ENCODE measurements around the gene AVPR2. TPM values are rescaled to one million over a fixed set of nuclear protein-coding genes. Genes with fewer than 3 reads are reported as not detected.

Gene AVPR2
- total and polyA plus RNA-seq, 4 donors: 0.11 to 0.24 (median 0.21) TPM; not detected in 1

- peaks cover 2% of the 10 kb centered on the region for H3K27me3 ChIP-seq (ENCODE audit: control insufficient read depth, insufficient read depth, low read length)
- peaks cover 32% of the 10 kb centered on the region for H3K36me3 ChIP-seq (ENCODE audit: control insufficient read depth, insufficient read depth, low read length)
- H3K9me3 ChIP-seq (ENCODE audit: control insufficient read depth, insufficient read depth, low read length): no peaks in the 10 kb centered on the region
- peak within 1 kb of the TSS; percentile 55 for H3K4me3 ChIP-seq (ENCODE audit: low read depth, low read length)
- H3K27ac ChIP-seq (ENCODE audit: low read depth, low read length): no peak within 1 kb of the TSS
- WGBS (ENCODE audit: insufficient coverage): 9% methylated on average over 78 of the region's 87 CpGs
- peaks cover 16% of the 10 kb centered on the region for H3K4me1 ChIP-seq (ENCODE audit: control insufficient read depth, insufficient read depth, low read length)
- peak in 4 of 6 donors; percentile 33 to 89 (median 78) for DNase-seq (ENCODE audit: low read depth in 4 of 6, low spot score in 6 of 6)
Observed at GRCh38 chrX:153934762-153935325, 30.4 kb downstream of the AVPR2 start, which contains the start of gene NAA10. Gene NAA10, minus strand, starts transcription at chrX:153935037. Its CDS starts 133 bp downstream, at chrX:153934904.

DNA sequence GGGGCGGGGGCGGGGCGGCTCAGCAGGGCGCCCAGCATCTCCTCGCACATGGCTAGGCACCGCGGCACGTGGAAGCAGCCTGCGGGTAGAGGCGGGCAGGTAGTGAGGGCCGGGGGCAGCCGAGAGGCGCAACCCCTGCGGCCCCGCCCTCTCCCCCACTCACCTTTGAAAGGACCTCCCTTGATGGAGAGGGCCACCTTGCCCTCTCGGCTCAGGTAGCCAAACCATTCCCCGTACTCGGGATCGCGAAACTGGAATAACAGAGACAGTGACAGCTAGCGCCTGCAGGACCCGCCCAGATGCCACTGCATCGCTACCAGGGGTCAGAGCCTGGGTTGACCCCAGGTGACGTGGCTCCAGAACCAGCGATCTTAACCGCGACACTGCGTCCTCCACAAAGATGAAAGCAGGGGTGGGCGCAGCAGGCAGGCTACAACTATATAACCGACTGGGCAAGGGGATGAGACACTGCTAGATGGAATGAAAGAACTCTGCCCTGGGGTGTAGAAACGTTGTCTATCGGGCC is 30.9 kb downstream of the AVPR2 start:
- peaks cover 2% of the 10 kb centered on the region for H3K27me3 ChIP-seq (ENCODE audit: control insufficient read depth, insufficient read depth, low read length)
- 35% methylated on average over 23 of the region's 32 CpGs for WGBS (ENCODE audit: insufficient coverage)
- no peak for DNase-seq (ENCODE audit: low read depth in 4 of 6, low spot score in 6 of 6)

DNA sequence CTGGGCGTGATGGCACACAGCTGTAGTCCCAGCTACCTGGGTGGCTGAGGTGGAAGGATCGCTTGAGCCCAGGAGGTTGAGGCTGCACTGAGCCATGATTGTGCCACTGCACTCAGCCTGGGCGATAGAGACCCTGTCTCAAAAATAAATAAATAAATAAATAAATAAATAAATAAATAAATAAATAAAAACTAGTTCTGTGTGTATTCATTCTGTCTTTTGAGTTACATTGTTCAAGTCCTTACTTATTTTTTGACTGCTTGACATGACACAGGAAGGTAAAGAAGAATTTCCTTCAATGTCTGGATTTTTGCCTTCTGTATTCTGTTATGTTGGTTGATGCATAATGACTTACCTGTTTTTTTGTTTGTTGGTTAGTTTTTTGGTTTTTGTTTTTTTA is 32.6 kb downstream of the AVPR2 start:
- Histone ChIP-seq H3K27me3 (ENCODE audit: control insufficient read depth, insufficient read depth, low read length) (peaks cover 2% of the 10 kb centered on the region), H3K4me1 (ENCODE audit: control insufficient read depth, insufficient read depth, low read length) (peaks cover 14% of the 10 kb centered on the region), H3K36me3 (ENCODE audit: control insufficient read depth, insufficient read depth, low read length) (peaks cover 11% of the 10 kb centered on the region), H3K27ac (ENCODE audit: low read depth, low read length) (no peak overlapping the region), H3K4me3 (ENCODE audit: low read depth, low read length) (no peak overlapping the region), H3K9me3 (ENCODE audit: control insufficient read depth, insufficient read depth, low read length) (no peaks in the 10 kb centered on the region)
- WGBS (ENCODE audit: insufficient coverage): no CpG with 5 or more reads among the region's 3 CpGs
- DNase-seq (ENCODE audit: low read depth in 4 of 6, low spot score in 6 of 6): no peak

More for the DNA sequence above, 30.9 kb downstream of the AVPR2 start:
- H3K9me3 ChIP-seq (ENCODE audit: control insufficient read depth, insufficient read depth, low read length): no peaks in the 10 kb centered on the region
- no peak overlapping the region for H3K4me3 ChIP-seq (ENCODE audit: low read depth, low read length)
- H3K4me1 ChIP-seq (ENCODE audit: control insufficient read depth, insufficient read depth, low read length): peaks cover 14% of the 10 kb centered on the region
- H3K27ac ChIP-seq (ENCODE audit: low read depth, low read length): no peak overlapping the region
- H3K36me3 ChIP-seq (ENCODE audit: control insufficient read depth, insufficient read depth, low read length): peaks cover 28% of the 10 kb centered on the region

DNA sequence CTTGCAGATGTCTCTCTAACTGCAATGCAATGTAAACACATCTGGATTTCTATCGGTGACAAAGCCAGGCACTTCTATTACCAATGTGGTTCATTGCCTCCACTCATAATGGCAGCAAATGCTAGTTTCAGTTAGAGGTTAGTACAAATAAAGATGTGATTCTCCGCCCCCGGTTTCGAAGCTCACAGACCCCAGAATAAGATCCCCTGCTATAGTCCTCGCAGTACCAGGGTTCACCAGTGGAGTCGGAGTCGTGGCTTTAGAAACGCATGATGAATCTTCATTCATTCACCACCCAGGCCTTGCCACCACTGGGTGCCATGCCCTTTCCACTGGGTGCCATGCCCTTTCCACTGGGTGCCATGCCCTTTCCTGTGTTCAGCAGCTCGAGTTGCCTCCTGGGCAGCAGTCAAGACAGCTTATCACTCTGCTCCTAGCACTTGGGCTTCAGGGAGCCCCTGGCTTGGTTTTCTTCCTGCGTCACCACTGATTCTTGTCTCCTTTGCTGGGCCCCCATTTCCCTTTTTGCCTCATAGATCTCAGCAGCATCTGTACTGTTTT is 33.8 kb downstream of the AVPR2 start:
- H3K4me3 ChIP-seq (ENCODE audit: low read depth, low read length): no peak overlapping the region
- H3K27me3 ChIP-seq (ENCODE audit: control insufficient read depth, insufficient read depth, low read length): no peaks in the 10 kb centered on the region
- H3K36me3 ChIP-seq (ENCODE audit: control insufficient read depth, insufficient read depth, low read length): peaks cover 9% of the 10 kb centered on the region
- no peak for DNase-seq (ENCODE audit: low read depth in 4 of 6, low spot score in 6 of 6)
- 81% methylated on average over 8 of the region's 10 CpGs for WGBS (ENCODE audit: insufficient coverage)
- H3K27ac ChIP-seq (ENCODE audit: low read depth, low read length): no peak overlapping the region
- H3K4me1 ChIP-seq (ENCODE audit: control insufficient read depth, insufficient read depth, low read length): peaks cover 22% of the 10 kb centered on the region
- no peaks in the 10 kb centered on the region for H3K9me3 ChIP-seq (ENCODE audit: control insufficient read depth, insufficient read depth, low read length)

DNA sequence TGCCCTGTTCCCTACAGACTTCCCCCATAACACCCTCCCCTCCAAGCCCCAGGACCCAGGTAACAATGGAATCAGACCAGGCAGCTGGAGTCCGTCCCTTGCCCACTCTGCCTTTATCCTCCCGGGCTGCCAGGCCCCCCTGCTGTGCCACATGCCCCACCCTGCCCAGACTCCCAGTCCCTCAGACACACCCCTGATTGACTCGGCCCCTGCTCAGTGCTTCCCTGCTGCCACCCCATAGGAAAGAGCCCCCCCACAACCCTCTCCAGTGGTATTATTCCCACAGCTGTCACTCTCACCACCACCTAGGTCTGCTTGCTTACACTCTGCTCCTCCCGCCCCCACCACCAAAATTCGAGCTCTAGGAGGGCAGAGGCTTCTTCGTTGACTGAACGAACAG is 35.1 kb downstream of the AVPR2 start:
- WGBS (ENCODE audit: insufficient coverage): 44% methylated on average over 7 of the region's 7 CpGs
- Histone ChIP-seq H3K36me3 (ENCODE audit: control insufficient read depth, insufficient read depth, low read length) (peaks cover 9% of the 10 kb centered on the region), H3K4me3 (ENCODE audit: low read depth, low read length) (no peak overlapping the region), H3K4me1 (ENCODE audit: control insufficient read depth, insufficient read depth, low read length) (peaks cover 23% of the 10 kb centered on the region), H3K9me3 (ENCODE audit: control insufficient read depth, insufficient read depth, low read length) (no peaks in the 10 kb centered on the region), H3K27me3 (ENCODE audit: control insufficient read depth, insufficient read depth, low read length) (no peaks in the 10 kb centered on the region), H3K27ac (ENCODE audit: low read depth, low read length) (no peak overlapping the region)
- no peak for DNase-seq (ENCODE audit: low read depth in 4 of 6, low spot score in 6 of 6)

- DNase-seq (ENCODE audit: low read depth in 4 of 6, low spot score in 6 of 6): no peak
- 42% methylated on average over 11 of the region's 23 CpGs for WGBS (ENCODE audit: insufficient coverage)
- Histone ChIP-seq H3K9me3 (ENCODE audit: control insufficient read depth, insufficient read depth, low read length) (no peaks in the 10 kb centered on the region), H3K4me1 (ENCODE audit: control insufficient read depth, insufficient read depth, low read length) (peaks cover 21% of the 10 kb centered on the region), H3K27me3 (ENCODE audit: control insufficient read depth, insufficient read depth, low read length) (no peaks in the 10 kb centered on the region), H3K36me3 (ENCODE audit: control insufficient read depth, insufficient read depth, low read length) (peaks cover 14% of the 10 kb centered on the region), H3K4me3 (ENCODE audit: low read depth, low read length) (no peak overlapping the region), H3K27ac (ENCODE audit: low read depth, low read length) (no peak overlapping the region)
Observed at GRCh38 chrX:153941336-153942252, 37.1 kb downstream of the AVPR2 start.

- Histone ChIP-seq H3K27ac (ENCODE audit: low read depth, low read length) (no peak within 1 kb of the TSS), H3K27me3 (ENCODE audit: control insufficient read depth, insufficient read depth, low read length) (no peaks in the 10 kb centered on the region), H3K36me3 (ENCODE audit: control insufficient read depth, insufficient read depth, low read length) (peaks cover 34% of the 10 kb centered on the region), H3K9me3 (ENCODE audit: control insufficient read depth, insufficient read depth, low read length) (no peaks in the 10 kb centered on the region), H3K4me3 (ENCODE audit: low read depth, low read length) (peak within 1 kb of the TSS; percentile 36), H3K4me1 (ENCODE audit: control insufficient read depth, insufficient read depth, low read length) (peaks cover 37% of the 10 kb centered on the region)
- 41% methylated on average over 26 of the region's 31 CpGs for WGBS (ENCODE audit: insufficient coverage)
- peak in 2 of 6 donors; percentile 43 to 54 for DNase-seq (ENCODE audit: low read depth in 4 of 6, low spot score in 6 of 6)
Observed at GRCh38 chrX:153944140-153944799, 39.8 kb downstream of the AVPR2 start, which contains the start of gene RENBP. Gene RENBP, minus strand, starts transcription at chrX:153944643. Its CDS starts 33 bp downstream, at chrX:153944610.

DNA sequence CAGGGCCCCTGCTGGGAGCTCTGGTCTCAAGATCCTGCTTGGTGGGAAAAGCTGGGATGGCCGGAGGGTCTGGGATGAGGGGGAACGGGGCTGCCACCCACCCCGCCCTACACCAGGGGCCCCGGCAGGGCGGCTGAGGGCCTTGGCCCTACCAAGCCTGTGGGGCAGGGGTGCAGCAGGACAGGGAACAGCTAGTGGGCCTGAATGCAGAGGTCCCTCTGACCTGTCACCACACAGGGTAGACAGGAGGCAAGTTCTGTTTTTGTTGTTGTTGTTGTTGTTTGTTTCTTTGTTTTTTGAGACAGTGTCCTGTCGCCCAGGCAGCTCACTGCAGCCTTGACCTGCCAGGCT is 40.3 kb downstream of the AVPR2 start:
- 58% methylated on average over 5 of the region's 6 CpGs for WGBS (ENCODE audit: insufficient coverage)
- Histone ChIP-seq H3K27ac (ENCODE audit: low read depth, low read length) (no peak overlapping the region), H3K36me3 (ENCODE audit: control insufficient read depth, insufficient read depth, low read length) (peaks cover 38% of the 10 kb centered on the region), H3K4me3 (ENCODE audit: low read depth, low read length) (peak overlapping the region; percentile 36), H3K4me1 (ENCODE audit: control insufficient read depth, insufficient read depth, low read length) (peaks cover 42% of the 10 kb centered on the region), H3K27me3 (ENCODE audit: control insufficient read depth, insufficient read depth, low read length) (no peaks in the 10 kb centered on the region), H3K9me3 (ENCODE audit: control insufficient read depth, insufficient read depth, low read length) (no peaks in the 10 kb centered on the region)
- no peak for DNase-seq (ENCODE audit: low read depth in 4 of 6, low spot score in 6 of 6)

Data from spinal cord (tissue), 10 donors.